HL-60 (cell line): Measurements from ENCODE around the gene SLC46A1.

Experiments
- DNase-seq, 2 experiments: peaks; one replicate each; pipeline ENCODE4 v3.0.0-alpha.2; 2010 to 2020; ENCODE audit warnings: low read depth in 1 of 2, low spot score in 1 of 2
- H3K27ac ChIP-seq: fragments of 250-450 bp; sonication (Bioruptor Pico); replicated peaks from 2 replicates; pipeline ENCODE4 v1.5.1; 2020; ENCODE audit warnings: mild to moderate bottlenecking, moderate library complexity
- H3K27me3 ChIP-seq: fragments of 250-450 bp; sonication (Bioruptor Pico); 2 replicates; pipeline ENCODE4 v1.5.1; 2021; ENCODE audit warnings: mild to moderate bottlenecking, moderate library complexity; ENCODE audit not compliant: insufficient read depth, poor library complexity, severe bottlenecking
- H3K4me3 ChIP-seq: replicated peaks from 2 replicates; pipeline ENCODE4 v1.5.1; 2011; ENCODE audit warnings: mild to moderate bottlenecking, control low read depth, low read length; ENCODE audit not compliant: insufficient read depth
- CTCF ChIP-seq: IDR thresholded peaks from one replicate; pipeline ENCODE4 v1.5.1; 2011; ENCODE audit warnings: low read length, control low read depth, inconsistent platforms; ENCODE audit not compliant: insufficient read depth
- GABPA ChIP-seq: IDR thresholded peaks from 2 replicates; pipeline ENCODE4 v1.6.1; 2012; ENCODE audit warnings: low read depth
- POLR2AphosphoS5 ChIP-seq: IDR thresholded peaks from 2 replicates; pipeline ENCODE4 v1.6.1; 2012; ENCODE audit warnings: low read depth
- SPI1 ChIP-seq: IDR thresholded peaks from 2 replicates; pipeline ENCODE4 v1.6.1; 2012; ENCODE audit warnings: low read depth, mild to moderate bottlenecking, borderline replicate concordance
- TF ChIP-seq, protein P1 (sequence below): IDR thresholded peaks from 2 replicates; pipeline ENCODE4 v1.6.1; 2012; ENCODE audit warnings: low read depth; ENCODE audit not compliant: insufficient replicate concordance

Gene SLC46A1

GRCh38 chr17:28427371-28427770 is 21.4 kb upstream of the SLC46A1 start:
- DNase-seq: no peak
- TF ChIP-seq GABPA (no peak), SPI1 (no peak)
- Histone ChIP-seq H3K27ac (no peak overlapping the region), H3K4me3 (no peak overlapping the region), H3K27me3 (no peaks in the 10 kb centered on the region)

DNA sequence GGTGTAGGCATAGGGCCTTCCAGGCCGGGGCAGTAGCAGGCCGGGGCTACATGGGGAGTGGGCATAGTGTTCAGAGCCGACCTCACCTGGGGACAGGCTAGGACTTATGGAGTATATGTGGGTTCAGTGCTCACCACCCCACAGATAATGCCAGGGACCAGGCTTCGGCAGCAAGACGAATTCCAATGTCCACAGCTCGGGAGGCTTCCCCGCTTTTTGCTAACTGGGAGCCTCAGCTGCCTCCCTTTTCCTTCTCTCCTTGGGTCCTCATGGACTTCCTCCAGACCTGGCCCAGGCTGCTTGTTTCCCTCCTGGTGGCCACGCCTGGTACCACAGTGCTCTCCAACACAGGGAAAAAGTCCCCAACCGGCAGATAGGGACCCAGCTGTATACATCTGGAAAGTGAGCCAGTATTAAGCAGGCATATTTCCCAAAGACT is 20.1 kb upstream of the SLC46A1 start:
- no peak overlapping the region for H3K27ac ChIP-seq
- no peaks in the 10 kb centered on the region for H3K27me3 ChIP-seq
- no peak overlapping the region for H3K4me3 ChIP-seq
- DNase-seq: no peak
- TF ChIP-seq GABPA (no peak), CTCF (peak; percentile 4)

- TF ChIP-seq GABPA: no peak
- no peak for TF ChIP-seq POLR2AphosphoS5
- Histone ChIP-seq H3K27me3 (no peaks in the 10 kb centered on the region), H3K4me3 (no peak overlapping the region), H3K27ac (no peak overlapping the region)
- DNase-seq: no peak
These were observed 19.2 kb upstream of the SLC46A1 start for GRCh38 chr17:28425206-28425605.

DNA sequence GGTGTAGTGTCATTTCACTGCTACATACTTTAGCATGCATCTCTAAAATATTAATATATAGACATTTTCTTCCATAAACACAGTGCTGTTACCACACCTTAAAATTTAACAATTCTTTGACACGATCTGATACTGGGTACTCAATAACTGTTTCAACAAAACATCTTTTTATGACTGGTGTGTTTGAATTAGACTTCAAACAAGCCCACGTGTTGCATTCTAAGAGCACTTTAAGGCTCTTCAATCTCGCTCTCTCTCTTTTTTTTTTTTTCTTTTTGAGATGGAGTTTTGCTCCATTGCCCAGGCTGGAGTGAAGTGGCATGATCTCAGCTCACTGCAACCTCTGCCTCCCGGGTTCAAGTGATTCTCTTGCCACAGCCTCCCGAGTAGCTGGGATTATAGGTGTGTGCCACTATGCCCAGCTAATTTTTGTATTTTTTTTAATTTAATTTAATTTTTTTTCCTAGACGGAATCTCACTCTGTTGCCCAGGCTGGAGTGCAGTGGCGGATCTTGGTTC is 15.8 kb upstream of the SLC46A1 start:
- no peak for DNase-seq
- Histone ChIP-seq H3K27me3 (no peaks in the 10 kb centered on the region), H3K4me3 (no peak overlapping the region), H3K27ac (no peak overlapping the region)
- TF ChIP-seq GABPA (no peak), SPI1 (no peak), CTCF (no peak), POLR2AphosphoS5 (no peak)
- TF ChIP-seq, protein P1, sequence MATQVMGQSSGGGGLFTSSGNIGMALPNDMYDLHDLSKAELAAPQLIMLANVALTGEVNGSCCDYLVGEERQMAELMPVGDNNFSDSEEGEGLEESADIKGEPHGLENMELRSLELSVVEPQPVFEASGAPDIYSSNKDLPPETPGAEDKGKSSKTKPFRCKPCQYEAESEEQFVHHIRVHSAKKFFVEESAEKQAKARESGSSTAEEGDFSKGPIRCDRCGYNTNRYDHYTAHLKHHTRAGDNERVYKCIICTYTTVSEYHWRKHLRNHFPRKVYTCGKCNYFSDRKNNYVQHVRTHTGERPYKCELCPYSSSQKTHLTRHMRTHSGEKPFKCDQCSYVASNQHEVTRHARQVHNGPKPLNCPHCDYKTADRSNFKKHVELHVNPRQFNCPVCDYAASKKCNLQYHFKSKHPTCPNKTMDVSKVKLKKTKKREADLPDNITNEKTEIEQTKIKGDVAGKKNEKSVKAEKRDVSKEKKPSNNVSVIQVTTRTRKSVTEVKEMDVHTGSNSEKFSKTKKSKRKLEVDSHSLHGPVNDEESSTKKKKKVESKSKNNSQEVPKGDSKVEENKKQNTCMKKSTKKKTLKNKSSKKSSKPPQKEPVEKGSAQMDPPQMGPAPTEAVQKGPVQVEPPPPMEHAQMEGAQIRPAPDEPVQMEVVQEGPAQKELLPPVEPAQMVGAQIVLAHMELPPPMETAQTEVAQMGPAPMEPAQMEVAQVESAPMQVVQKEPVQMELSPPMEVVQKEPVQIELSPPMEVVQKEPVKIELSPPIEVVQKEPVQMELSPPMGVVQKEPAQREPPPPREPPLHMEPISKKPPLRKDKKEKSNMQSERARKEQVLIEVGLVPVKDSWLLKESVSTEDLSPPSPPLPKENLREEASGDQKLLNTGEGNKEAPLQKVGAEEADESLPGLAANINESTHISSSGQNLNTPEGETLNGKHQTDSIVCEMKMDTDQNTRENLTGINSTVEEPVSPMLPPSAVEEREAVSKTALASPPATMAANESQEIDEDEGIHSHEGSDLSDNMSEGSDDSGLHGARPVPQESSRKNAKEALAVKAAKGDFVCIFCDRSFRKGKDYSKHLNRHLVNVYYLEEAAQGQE: no peak

DNA sequence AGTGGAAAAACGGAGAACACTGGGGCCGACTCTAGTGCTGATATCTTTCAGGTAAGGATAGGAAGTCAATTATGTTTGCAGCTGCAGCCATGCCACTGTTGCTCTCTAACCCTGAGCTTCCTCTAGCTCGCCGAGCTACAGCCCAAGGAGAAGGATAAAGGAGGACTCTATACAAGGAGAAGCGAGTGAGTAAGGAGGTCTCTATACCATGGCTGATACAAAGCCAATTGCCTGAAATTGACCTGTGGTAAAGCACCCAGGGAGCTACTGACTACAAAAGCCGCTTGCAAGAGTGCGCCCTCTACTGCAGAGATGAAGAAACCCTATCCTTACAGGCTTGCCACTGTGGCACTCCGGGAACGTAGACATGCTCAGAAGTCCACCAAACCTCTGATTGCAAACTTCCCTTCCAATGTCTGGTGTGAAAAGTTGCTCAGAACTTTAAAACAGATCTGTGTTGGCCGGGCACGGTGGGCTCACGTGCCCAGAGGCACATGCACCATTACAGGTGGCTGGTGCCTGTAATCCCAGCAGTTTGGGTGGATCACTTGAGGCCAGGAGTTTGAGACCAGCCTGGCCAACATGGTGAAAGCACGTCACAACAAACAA is 10.8 kb upstream of the SLC46A1 start:
- TF ChIP-seq SPI1: no peak
- no peak for TF ChIP-seq GABPA
- TF ChIP-seq CTCF: peak; percentile 87
- TF ChIP-seq POLR2AphosphoS5: no peak
- Histone ChIP-seq H3K27ac (no peak overlapping the region), H3K27me3 (peaks cover 2% of the 10 kb centered on the region), H3K4me3 (no peak overlapping the region)
- peak; percentile 23 to 64 for DNase-seq

GRCh38 chr17:28415886-28416285 is 9.9 kb upstream of the SLC46A1 start:
- no peak for DNase-seq
- no peak overlapping the region for H3K27ac ChIP-seq
- H3K27me3 ChIP-seq: peaks cover 2% of the 10 kb centered on the region
- no peak for TF ChIP-seq CTCF
- TF ChIP-seq, protein P1: no peak
- TF ChIP-seq POLR2AphosphoS5: no peak
- no peak for TF ChIP-seq SPI1
- no peak for TF ChIP-seq GABPA
- H3K4me3 ChIP-seq: no peak overlapping the region
